ENCODE results near the gene POU2F3. TPM values are rescaled to one million over a fixed set of nuclear protein-coding genes. Genes with fewer than 3 reads are reported as not detected.

The POU2F3 gene
- polyA plus RNA-seq, 1 donor, result 1.5 TPM

DNA sequence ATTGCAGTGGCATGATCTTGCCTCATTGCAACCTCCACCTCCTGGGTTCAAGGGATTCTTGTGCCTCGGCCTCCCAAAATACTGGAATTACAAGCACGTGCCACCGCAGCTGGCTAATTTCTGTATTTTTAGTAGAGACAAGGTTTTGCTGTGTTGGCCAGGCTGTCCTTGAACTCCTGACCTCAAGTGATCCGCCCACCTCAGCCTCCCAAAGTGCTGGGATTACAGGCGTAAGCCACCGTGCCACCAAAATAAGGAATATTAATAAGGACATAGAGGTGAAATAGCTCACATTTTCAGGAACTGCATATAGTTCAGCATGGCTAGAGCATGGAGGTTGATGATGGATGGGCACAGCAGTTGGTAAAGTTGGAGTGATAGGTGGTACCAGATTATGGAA lies 117.7 kb downstream of the POU2F3 start:
- no CpG with 5 or more reads among the region's 6 CpGs for WGBS (ENCODE audit: insufficient coverage, low lambda C conversion rate)
- DNase-seq, result no peak

GRCh38 chr11:120358729-120359128 lies 118.8 kb downstream of the POU2F3 start:
- no peaks in the 10 kb centered on the region for H3K27me3 ChIP-seq (ENCODE audit: control insufficient read depth, insufficient read depth, low read length)
- WGBS (ENCODE audit: insufficient coverage, low lambda C conversion rate), result no CpG with 5 or more reads among the region's 3 CpGs
- H3K4me1 ChIP-seq (ENCODE audit: control insufficient read depth, insufficient read depth, low read length), result peaks cover 7% of the 10 kb centered on the region
- no peaks in the 10 kb centered on the region for H3K9me3 ChIP-seq (ENCODE audit: control insufficient read depth, low read depth, low read length)
- no peak for DNase-seq
- H3K27ac ChIP-seq (ENCODE audit: low read length), result no peak overlapping the region
- no peaks in the 10 kb centered on the region for H3K36me3 ChIP-seq (ENCODE audit: control insufficient read depth, insufficient read depth, low read length)
- H3K4me3 ChIP-seq (ENCODE audit: low read length), result no peak overlapping the region

More for the DNA sequence above, 117.7 kb downstream of the POU2F3 start:
- H3K4me3 ChIP-seq (ENCODE audit: low read length), result no peak overlapping the region
- no peak overlapping the region for H3K27ac ChIP-seq (ENCODE audit: low read length)
- H3K4me1 ChIP-seq (ENCODE audit: control insufficient read depth, insufficient read depth, low read length), result peaks cover 12% of the 10 kb centered on the region
- H3K9me3 ChIP-seq (ENCODE audit: control insufficient read depth, low read depth, low read length), result no peaks in the 10 kb centered on the region
- no peaks in the 10 kb centered on the region for H3K27me3 ChIP-seq (ENCODE audit: control insufficient read depth, insufficient read depth, low read length)
- no peaks in the 10 kb centered on the region for H3K36me3 ChIP-seq (ENCODE audit: control insufficient read depth, insufficient read depth, low read length)

- no peak for DNase-seq
- Histone ChIP-seq H3K27ac (ENCODE audit: low read length) (no peak overlapping the region), H3K9me3 (ENCODE audit: control insufficient read depth, low read depth, low read length) (no peaks in the 10 kb centered on the region), H3K36me3 (ENCODE audit: control insufficient read depth, insufficient read depth, low read length) (no peaks in the 10 kb centered on the region), H3K4me1 (ENCODE audit: control insufficient read depth, insufficient read depth, low read length) (no peaks in the 10 kb centered on the region), H3K27me3 (ENCODE audit: control insufficient read depth, insufficient read depth, low read length) (no peaks in the 10 kb centered on the region), H3K4me3 (ENCODE audit: low read length) (no peak overlapping the region)
These were observed 123.5 kb downstream of the POU2F3 start for GRCh38 chr11:120363436-120363835.

DNA sequence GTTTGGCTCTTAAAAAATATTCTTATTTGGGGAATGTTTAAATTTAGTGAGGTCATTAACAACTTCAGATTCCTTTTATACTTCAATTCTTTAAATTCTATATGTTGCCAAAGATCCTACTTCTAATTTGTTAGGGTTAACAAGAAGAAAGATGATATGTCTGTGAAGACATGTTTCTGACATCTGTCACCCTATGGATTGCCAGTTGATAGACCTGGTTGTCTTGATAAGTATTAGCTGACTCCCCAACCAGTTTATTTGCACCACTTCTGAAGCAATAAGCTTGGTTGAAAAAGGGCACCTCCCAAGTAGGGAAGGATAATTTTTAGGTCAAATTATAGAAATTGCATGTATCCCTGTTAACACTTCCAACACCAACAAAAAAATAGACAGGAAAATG lies 125.6 kb downstream of the POU2F3 start:
- H3K4me1 ChIP-seq (ENCODE audit: control insufficient read depth, insufficient read depth, low read length), result no peaks in the 10 kb centered on the region

More for the DNA sequence above, 125.6 kb downstream of the POU2F3 start:
- Histone ChIP-seq H3K27me3 (ENCODE audit: control insufficient read depth, insufficient read depth, low read length) (no peaks in the 10 kb centered on the region), H3K9me3 (ENCODE audit: control insufficient read depth, low read depth, low read length) (no peaks in the 10 kb centered on the region), H3K4me3 (ENCODE audit: low read length) (no peak overlapping the region), H3K27ac (ENCODE audit: low read length) (no peak overlapping the region), H3K36me3 (ENCODE audit: control insufficient read depth, insufficient read depth, low read length) (no peaks in the 10 kb centered on the region)
- no peak for DNase-seq

Other genes starting within 250 kb of the POU2F3 start
- gene TRIM29, start 102.0 kb upstream of the POU2F3 start, polyA plus RNA-seq, result 1.8 TPM
- gene OAF, start 29.1 kb upstream of the POU2F3 start, polyA plus RNA-seq, result 195 TPM
- 5.4 TPM for gene TLCD5, start 85.2 kb downstream of the POU2F3 start, polyA plus RNA-seq
- 54.9 TPM for gene ARHGEF12, start 96.3 kb downstream of the POU2F3 start, polyA plus RNA-seq

All from large intestine (tissue), 3 donors.